NCI-H2227 treated with DMSO at 0.1 percent for 48 hours (cell line): ENCODE measurements around the gene SMOC1.

Experiments
- DNase-seq: peaks from one replicate; lab custom pipeline; 2025; lab: John Stamatoyannopoulos, UW

Gene SMOC1

DNA sequence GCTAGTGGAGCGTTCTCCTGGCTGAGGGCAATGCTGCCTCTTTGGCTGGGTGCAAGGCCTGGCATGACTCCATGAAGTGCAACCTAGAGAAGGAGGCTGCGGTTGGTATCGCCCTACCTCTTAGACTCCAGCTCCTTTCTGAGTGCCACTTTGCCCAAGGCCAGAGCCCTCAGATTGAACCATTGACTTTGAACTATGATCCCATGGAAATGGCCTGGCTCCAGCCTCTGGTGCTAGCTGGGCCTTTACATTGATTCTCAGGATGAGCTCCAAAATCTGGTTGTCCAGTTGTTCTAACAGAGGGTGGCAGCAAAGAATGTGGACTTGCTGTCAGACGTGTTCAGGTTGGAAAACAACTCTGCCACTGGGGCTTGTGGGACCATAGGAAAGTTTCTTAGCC lies 16.1 kb upstream of the SMOC1 start:
- DNase-seq: no peak

DNA sequence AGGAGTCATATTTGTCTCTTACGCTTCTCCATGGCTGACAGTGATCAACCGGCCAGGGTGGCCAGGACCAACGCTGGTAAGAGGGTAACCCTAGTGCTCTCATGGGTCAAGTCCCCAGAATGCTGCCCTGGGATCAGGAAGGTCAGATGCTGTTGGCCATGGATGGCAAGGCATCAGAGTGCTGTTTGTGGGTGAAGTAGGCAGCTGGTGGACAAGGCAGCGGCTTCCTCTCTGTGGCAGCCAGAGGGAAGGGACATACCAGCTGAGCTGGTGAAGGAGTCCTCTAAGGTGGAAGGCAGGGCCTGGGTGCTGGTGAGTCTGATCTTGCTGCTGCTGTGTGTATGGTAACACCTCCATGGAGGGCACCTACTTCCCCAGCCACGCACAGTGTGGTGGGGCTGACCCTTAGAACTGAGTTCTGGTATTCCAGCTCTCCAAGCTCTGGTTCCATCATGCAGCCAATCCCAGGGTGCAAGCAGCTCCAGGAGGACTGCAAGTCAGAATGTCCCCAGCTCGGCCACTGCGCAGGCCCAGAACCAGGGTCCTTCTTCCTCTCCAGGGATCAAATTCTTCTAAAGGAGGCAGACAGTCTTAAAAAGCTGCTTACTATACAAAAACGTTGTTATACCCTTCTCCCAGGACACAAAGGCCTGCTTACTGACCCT lies 13.4 kb upstream of the SMOC1 start:
- no peak for DNase-seq

DNA sequence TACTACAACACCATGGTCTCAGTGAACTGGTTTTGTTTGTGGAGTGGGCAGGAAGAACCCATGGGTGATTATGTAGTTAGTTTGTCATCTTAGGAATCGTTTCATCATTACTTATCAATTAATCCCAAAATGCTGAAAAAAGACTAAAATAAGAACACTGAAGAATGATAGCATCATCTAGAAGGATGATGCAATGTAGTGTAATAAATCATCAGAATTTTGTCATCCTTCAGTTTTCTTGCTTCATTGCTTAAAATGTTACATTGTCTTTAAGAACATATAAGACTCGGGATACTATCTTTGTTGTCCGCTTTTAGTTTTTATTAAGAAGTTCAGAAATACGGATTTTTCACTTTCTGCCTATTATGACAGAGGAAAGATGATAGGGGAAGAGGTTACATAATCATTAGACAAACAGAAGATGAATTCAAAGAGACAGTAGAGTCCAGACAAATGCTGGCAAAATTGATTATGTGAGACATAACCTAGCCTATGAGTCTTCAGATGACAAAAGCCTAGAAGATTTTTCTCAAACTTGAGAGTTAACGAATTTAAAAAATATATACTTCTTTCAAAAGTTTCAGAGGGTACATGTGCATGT lies 10.8 kb upstream of the SMOC1 start:
- DNase-seq: no peak

DNA sequence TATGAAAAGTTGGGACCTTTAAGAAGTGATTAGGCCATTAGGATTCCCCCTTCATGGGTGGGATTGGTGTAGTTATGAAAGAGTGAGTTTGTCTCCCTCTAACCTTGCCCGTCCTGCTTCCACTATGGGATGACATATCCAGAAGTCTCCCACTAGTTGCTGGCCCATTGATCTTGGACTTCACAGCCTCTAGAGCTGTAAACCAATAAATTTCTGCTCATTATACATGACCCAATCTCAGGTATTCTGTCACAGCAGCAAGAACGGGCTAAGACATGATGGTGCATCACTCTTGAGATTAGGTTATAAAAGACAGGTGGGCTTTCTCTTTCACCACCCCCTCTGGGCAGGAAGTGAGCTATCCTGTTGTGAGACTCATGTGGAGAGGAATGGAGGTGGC lies 8.6 kb upstream of the SMOC1 start:
- no peak for DNase-seq

DNA sequence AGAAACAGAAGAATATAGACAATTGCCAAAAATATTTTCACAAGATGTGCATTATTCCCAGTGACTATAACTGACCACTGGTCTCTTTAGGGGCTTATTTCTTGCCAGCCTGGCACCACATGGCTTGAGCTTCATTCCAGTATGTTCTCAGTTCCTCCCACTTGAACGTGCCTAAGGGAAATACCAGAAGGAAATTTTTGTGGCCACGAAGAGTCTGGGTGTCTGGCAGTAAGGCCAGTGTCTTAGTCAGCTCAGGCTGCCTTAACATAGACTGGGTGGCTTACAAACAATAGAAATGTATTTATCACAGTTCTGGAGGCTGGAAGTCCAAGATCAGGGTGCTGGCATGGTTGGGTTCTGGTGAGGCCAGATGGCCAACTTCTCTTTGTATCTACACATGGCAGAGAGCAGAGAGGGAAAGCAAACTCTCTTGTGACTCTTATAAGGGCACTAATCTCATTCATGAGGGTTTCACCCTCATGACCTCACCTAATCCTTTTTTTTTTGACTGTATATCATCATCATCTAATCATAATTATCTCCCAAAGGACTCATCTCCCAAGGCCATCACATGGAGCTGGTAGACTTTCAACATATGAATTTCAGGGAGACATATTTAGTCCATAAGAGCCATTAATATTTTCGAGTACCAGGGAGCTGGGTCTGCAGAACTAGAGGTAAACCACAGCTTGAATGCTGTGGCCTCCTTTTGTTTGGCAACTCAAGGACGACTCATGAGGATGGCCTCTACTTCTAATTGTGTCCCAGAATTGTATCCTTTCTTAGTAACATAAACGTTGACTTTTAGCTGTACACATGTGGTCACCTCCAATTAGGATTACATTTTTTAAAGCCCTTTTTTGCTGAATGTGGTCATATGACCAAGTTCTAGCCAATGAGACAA lies 5.1 kb upstream of the SMOC1 start:
- no peak for DNase-seq

DNA sequence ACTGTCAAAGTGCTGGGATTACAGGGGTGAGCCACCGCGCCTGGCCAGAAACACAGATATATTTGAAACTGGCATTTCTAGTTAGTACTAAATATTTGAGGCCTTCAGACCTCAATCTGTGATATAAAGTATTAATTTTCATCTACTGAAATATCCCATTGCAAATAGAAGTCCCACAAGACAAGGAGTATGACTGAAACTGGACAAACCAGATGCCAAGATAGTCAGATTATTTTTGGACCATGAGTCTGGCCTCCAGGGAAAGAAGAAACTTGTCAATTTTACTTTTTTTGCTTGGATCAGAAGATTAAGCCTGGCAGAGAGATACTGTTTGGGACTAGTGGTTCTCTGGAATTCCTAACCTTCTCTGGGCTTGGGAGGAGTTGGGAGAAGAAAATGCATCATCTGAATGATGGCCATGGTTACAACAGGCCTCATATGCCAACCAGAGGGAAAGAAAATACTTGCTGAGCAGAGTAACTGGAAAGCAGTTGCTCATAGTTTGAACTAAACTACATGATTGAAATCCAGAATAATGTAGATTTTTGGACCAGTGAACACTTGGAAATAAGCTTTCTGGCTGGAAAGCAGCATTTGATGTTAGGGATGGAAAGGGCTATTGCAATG lies 2.9 kb upstream of the SMOC1 start:
- no peak for DNase-seq

DNA sequence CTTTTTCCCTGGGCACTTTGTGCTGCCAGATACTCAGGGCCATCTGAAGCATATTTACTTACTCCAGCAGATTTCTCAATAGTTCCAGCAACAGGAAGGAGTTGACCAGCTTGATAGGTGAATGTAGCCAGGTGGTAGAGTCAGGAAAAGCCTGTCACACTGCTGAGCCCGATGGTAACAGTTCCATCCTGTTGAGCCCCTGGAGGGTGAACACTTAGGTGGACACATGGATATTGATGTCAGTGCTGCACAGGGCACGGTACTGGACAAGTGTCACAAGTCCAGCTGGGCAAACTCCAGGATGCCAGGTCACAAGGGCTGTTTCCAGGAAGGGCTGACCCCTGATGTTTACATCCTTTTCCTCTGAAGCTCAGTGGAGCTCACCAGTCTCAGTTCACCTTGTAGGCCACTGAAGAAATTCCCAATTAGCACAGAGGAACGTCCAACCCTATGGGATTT lies 2.3 kb upstream of the SMOC1 start:
- no peak for DNase-seq

DNA sequence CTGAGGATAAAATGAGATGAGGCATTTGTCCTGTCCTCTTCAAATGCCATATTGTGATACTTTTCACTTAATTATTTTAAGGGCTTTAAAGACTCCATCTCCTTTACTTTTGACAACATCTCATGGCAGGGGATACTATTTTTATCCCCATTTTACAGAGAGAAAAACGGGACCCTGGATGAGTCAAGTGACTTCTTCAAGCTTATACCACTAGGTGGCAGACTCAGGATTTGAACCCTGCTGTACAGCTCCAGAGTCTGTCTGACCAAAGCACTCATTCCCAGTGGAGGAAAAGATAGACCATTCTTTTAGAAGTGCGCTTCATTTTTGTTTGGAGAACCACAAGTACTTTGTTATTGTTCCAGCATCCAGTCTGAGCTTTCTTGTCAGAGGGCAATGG lies 1.7 kb upstream of the SMOC1 start:
- no peak for DNase-seq

DNA sequence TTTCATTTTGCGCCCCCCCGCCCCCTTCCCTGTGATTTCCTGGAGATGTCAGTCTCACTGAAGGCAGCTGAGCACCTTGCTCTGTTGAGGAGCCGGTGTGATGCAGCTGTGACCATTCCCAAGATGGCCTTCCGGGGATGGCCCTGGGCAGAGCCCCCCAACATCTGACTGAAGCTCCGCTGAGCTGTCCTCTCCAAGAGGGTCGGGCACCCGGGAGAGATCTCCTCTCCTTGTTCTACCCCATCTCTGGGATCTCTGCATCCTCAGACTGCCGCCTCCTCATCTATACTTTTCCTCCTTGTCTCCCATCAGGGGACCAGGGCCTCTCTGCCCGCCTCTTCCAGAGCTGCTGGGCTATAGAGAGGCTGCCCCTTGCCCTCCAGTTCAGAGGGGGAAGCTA lies 965 bp upstream of the SMOC1 start:
- no peak for DNase-seq

DNA sequence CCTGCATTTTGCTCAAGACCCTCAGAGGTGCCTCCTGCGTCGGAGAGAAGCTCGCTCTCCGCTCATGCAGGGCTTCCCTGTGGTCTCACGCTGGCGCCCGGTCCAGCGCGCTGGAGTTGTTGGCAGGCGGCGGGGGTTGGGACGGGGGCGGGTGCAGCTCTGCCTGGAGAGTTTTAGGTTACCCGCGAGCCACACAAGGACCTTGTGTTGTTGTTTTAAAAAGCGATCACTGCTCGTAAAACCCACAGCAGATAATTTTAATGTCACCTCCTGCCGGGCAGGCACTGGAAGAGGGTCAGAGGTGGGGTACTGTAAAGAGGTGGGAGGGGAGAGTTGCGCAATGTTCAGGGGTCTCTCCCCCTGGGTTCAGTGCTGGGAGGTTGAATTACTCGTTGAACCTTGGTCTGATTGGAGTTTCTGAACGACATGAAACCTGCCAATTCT lies 850 bp downstream of the SMOC1 start:
- peak; percentile 47 for DNase-seq

DNA sequence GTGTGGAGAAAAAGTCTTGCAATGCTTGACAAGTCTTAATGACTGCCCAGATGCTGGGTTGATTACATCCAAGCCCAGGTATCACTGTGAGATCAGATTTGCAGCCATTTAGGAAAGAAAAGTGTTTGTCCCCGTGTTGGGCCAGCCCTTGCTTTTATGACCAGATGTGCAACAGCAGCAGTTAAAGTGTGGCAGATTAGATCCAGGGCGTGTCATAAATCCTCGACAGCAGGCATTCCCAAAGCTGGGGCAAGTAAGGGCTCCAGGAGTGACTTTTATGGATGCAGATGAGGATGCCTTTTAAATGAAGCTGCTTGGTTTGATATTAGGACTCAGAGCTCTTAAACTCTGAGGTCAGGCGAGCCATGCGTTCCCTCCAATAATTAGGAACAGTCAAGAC lies 1.7 kb downstream of the SMOC1 start:
- no peak for DNase-seq

DNA sequence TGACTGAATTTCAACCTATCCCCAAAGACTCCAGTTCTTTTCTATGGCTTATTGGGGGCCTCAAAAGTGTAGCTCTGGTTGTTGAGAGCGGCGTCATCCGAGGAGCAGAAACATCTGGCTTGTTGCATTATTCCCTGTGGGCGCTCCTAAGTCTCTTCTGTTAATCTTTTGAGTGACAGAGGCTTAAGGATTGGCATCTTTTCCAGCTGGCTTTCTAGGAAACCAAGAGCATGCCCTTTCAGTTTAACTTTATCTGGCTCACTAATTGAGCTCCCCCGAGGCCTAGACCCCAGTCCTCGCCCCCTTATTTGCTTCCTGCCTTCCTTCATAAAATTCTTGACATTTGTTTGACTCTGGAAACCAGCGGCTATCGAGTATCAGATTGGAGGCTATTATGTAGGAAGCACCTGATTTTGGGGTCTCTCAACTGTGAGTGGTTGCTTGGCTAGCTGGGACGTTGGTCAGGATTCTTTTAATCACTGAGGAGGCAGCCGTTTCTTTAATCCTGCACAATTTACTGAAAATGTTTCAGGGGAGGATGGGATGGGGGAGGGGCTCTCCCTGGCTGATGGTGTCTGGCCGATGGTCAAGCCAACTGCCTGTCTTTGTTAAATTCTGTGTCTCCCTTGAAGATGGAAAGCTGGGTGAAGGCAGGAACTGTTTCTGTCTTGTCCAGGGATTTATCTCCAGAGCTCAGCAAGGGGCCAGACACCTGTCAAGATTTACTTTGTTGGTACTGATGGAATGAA lies 3.1 kb downstream of the SMOC1 start:
- DNase-seq: peak; percentile 27

DNA sequence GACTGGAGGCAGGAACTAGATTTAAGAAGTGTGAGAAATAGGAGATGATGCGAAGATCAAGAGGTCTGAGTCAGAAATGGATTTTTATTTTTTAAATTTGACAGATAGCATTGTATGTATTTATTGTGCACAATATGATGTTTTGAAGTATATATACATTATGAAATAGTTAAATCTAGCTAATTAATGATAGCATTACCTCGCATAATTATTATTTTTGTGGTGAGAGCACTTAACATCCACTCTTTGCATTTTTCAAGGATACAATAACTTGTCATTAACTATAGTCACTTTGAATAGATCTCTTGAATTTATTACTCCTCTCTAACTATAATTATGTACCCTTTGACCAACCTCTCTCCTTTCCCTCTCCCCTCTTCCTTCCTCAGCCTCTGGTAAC lies 3.7 kb downstream of the SMOC1 start:
- DNase-seq: peak; percentile 24

DNA sequence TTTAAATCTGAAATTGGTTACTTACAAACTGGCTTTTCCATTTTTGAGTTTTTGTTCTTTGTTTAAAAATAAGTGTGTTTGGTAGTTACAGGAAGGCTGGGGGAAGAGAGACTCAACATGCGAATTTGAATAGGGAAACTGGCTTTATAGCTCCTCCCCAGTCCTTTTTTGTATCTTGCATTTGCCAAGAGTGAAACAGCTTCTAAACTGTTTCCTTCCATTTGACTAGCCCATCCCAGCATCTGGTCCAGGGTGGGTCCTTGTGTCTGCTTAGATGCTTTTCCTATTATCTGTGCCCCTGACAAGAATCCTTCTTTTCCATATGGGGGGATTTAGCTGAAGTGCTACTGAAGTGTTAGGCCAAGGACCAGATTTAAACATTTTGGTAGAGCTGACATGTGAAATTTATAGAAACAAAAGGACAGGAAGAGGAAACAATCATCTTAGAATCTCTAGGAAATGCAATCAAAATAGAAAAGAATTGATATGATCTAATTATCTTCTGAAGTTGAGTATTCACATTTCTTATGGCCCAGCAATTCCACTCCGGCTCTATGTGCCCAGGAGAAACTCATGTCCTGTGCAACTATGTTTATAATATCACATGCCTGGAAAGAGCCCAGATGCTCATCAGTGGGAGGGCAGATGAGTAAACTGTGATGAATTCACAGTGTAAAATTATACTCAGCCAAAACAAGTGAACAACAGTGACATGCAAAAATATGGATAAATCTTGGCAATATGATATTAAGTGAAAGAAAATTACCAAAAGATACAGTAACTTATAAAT lies 7.4 kb downstream of the SMOC1 start:
- DNase-seq: no peak

DNA sequence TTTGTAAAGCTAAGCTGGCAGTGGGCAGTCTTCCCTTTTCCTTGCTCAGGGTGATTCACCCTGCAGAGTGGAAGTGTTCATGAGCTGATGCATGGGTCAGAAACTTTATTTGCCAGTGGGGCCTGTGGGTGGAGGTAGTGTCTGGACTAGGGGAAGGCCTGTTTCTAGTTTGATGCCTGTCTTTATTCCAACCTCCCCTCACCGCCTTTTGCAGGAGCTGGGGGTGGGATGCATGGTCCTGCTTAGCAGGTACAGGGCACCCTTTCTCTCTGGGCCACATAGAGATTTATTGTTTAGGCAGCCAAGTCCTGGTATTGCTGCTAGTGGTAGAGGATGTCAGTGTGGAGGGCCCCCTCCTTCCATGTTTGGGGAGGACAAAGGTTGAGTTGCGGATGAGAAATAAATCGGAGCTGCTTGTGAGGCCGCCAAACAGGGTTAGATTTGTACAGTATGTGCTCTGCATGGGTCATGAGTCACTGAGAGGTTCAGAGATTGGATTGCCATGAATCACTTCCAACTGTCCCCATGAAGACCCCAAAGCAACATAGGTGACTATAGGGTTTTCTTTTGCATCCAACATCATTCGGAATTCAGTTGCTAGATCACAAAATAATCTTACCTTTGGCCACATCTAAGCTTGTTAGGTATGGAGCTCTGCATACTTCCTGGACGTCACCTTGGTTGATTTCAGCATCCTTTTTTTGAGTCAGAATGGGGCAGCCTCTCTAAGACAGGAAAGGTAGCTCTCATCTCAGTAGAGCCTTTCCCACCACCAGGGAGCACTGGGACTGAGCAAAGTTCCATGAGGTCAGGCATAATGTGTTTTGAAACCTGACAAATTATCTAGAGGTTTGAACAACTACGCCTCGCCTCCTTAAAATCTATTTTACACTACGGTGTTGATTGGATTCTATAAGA lies 8.8 kb downstream of the SMOC1 start:
- no peak for DNase-seq

DNA sequence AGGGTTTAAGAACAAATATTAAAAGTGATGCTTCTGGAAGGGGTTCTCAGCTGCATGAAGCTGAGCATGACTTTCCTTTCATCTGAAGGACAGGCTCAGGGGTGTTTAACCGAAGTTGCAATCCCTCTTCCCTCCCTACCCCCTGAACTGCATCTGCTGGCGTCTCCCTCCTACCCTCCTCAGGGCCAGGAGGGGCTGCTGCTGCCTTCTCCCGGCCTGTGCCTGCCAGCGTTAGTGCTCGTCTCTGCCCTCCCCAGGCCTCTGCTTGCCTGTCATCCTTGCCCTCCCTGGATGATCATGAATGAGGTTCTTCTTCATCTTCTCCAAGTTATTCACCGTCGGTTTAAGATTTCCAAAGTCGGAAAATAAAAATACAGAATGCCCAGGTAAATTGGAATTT lies 12.2 kb downstream of the SMOC1 start:
- DNase-seq: no peak

DNA sequence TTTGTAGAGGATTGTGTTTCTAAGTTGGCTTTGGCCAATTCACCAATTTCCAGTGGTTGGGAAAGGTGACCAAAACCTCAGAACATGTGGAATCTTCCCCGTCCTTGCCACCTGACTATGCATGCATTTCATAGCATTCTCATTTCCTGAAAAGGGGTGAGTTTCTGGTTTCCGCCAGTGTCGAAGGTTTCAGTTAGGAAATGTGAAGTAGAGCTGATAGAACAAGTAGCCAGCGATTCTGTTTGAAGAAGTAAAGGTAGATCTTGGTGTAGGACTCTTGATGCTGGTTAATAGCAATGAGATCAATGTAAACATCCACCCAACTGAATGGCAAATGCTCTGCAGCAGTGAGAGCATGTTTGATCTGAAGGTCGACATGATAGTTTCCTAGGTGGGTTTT lies 15.9 kb downstream of the SMOC1 start:
- DNase-seq: no peak

DNA sequence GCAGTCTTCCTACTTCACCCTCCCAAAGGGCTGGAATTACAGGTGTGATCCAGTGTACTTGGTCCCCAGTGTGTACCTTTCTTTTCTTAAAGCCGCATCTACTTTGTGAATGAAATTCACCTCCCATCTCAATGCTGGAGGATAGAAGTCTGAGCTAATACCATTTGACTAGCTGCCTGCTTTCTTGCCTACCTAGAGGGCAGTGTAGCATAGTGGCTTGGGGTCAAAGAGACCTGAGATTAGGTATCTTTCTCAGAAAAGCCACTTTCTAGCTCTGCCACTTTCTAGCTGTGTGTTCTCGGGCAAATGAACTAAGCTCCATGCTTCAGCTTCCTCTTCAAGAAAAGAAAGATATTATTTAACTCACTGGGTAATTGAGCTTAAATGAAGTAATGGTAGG lies 16.9 kb downstream of the SMOC1 start:
- no peak for DNase-seq

DNA sequence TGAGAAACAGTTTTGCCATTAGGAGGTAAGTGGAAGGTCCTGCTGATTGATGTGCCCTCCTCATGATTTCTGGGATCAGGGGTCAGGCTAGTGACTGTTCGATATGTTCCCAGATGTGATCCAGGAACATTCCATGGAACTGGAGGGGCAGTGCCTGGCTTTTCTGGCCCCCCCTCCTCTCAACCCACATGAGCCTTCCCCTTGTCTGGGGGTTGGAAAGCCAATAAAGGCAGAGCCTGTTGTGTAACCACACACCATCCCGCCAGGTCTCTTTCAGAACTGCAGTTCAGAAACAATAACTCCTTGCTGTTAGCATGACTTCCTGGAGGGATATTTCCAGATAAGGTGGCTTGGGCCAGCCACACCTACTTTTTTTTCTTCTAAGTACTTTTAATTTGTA lies 17.8 kb downstream of the SMOC1 start:
- DNase-seq: no peak

DNA sequence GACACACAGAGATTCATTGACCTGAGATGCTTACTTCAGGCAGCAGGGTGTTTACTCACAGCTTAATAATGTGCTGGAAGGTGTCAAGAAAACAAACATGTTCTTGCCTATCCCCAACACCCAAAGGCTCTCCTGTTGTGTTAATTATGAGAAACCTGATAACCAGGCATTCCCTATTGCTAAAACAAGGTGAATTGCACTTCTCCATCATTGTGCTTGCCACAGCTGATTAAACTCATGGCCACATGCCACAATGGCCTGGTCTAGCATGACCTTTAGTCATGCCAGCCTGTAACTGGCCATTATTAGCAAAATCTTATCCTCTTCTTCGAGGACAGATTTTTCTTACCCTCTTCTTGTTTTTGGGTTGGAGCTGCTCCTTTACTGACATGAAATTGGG lies 21.4 kb downstream of the SMOC1 start:
- DNase-seq: no peak
